GM12875 (cell line): ENCODE results near the gene RPS26.

ENCODE experiments used
- H3K4me3 ChIP-seq: one replicate; pipeline ENCODE4 v1.5.1; 2011; ENCODE audit warnings: low read depth, low read length, control low read depth
- CTCF ChIP-seq: IDR thresholded peaks from 2 replicates; pipeline ENCODE4 v1.5.1; 2011; ENCODE audit warnings: low read depth, mild to moderate bottlenecking, control low read depth, inconsistent platforms, low read length, moderate library complexity, borderline replicate concordance; ENCODE audit not compliant: insufficient read depth

RPS26 gene

GRCh38 chr12:56014205-56014604, 27.5 kb upstream of the RPS26 start:
- TF ChIP-seq CTCF, result no peak
- no peak overlapping the region for H3K4me3 ChIP-seq

- no peak for TF ChIP-seq CTCF
- H3K4me3 ChIP-seq, result no peak overlapping the region
Observed at GRCh38 chr12:56017181-56017580, 24.5 kb upstream of the RPS26 start.

GRCh38 chr12:56018356-56018755, 23.4 kb upstream of the RPS26 start:
- H3K4me3 ChIP-seq, result no peak overlapping the region
- no peak for TF ChIP-seq CTCF

GRCh38 chr12:56020423-56021184, 21.1 kb upstream of the RPS26 start, which contains the start of gene IKZF4:
IKZF4 (plus strand) TSS chr12:56021043; CDS start chr12:56021494, 451 bp downstream.
- no peak within 1 kb of the TSS for H3K4me3 ChIP-seq
- TF ChIP-seq CTCF, result no peak

- no peak overlapping the region for H3K4me3 ChIP-seq
- no peak for TF ChIP-seq CTCF
Observed at GRCh38 chr12:56021889-56022497, 19.7 kb upstream of the RPS26 start.

- no peak overlapping the region for H3K4me3 ChIP-seq
Observed at GRCh38 chr12:56028511-56029165, 13.1 kb upstream of the RPS26 start.

More at GRCh38 chr12:56028511-56029165, 13.1 kb upstream of the RPS26 start:
- no peak for TF ChIP-seq CTCF
